ENCODE data around the gene GMEB2.
"Not testable (repeated sequence)": the region's sequence is repeated elsewhere in the genome, so short reads cannot be mapped to it uniquely, and the experiment has no call there.

Gene GMEB2

DNA sequence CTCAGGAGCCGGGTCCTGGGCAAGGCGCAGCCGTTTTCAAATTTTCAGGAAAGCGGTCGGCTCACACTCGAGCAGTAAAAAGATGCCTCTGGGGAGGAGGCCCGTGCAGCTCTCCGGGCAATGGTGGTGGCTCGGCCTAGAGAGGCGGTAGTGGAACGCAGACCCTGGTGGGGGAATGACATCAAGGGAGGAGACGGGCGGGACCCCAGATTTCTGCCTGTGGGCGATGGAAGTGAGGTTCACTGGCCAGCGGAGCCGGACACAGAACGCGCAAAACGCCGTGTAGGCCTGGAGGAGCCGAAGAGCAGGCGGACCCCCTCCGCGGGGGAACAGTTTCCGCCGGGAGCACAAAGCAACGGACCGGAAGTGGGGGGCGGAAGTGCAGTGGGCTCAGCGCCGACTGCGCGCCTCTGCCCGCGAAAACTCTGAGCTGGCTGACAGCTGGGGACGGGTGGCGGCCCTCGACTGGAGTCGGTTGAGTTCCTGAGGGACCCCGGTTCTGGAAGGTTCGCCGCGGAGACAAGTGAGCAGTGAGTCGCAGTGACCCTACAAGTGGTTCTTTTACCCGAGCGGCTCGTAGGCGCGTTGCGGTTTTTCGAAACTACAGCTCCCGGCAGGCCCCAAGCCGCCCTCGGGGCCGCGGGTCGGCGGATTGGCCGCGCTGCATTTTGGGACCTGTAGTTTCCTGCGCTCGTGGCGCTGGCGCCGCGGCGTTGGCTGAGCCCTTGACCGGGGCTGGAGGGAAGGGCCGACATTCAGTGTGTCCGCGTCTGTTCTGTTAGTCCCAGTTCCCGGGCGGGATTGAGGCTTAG, 31.2 kb upstream of the GMEB2 start, which contains the start of gene RTEL1:
Gene RTEL1, plus strand, starts transcription at position 376 of the 812 bp plus-strand sequence. CDS start 1,091 bp downstream, outside the sequence.
- DNase-seq (ENCODE audit: low read depth, low spot score), result peak; percentile 77

- DNase-seq (ENCODE audit: low read depth, low spot score), result no peak
Measured at GRCh38 chr20:63657260-63657936, 30.5 kb upstream of the GMEB2 start.

DNA sequence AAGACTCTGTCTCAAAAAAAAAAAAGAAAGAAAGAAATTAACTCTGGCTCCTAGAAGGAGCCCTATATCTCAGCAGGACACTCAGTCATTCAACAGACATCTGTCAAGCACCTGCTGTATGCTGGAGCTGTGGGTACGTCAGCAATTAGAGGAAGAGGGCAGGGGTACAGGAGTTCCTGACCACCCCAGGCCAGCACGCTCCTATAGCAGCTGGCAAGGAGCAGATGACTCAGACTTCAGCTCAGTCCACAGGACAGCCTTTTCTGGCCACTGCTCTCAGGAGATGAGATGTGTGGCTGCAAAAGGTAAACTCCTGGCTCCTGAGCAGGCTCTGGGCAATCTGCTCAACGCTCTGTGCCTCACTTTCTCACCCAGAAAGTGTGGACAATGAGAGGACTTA, 29.6 kb upstream of the GMEB2 start:
- DNase-seq (ENCODE audit: low read depth, low spot score), result no peak

DNA sequence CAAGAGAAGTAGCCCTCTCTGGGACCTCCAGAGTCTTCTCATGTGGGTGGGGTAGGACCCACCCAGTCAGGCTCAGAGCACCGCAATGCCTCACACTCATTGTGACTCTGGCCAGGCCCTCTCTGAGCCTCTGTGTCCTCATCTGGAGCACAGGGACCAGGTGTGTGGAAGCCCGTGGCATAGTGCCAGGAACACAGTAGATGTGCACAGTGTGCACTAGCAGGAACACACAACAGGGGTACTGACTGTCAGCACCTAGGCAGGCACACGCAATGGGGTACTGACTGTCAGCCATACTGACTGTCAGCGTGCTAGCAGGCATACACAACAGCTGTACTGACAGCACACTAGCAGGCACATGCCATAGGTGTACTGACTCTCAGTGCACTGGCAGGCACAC, 28.3 kb upstream of the GMEB2 start:
- DNase-seq (ENCODE audit: low read depth, low spot score), result no peak

DNA sequence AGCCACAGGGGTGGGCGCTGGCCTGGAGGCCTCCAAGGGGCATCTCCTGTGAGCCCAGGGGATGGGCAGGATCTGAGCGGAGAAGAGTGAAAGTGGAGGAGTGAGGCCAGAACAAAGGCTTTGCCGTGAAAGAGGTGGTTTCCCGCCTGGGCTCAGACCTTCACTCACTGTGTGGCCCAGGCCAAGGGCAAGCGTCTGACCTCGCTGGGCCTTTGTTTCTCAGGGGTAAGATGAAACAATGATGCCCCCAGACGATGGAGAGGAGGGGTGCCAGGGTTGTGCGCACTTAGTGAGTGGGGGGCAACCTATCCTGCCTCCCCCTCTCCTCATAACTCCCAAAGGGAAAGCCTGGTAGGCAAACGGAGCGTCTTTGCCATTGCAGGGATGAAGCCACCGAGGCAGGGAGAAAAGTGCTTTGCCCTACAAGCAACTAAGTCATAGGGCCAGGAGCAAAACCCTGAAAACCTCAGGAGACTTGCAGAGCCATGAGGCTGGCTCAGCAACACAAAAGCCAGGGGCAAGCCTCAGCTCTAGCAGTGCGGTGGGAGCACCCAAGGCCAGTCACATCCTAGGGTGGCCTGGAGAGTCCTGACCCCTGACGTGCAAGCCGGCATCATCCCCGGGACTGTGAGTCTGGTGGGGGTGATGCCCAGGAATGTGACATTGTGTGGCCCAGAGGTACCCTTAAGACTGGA, 27.2 kb upstream of the GMEB2 start:
- no peak for DNase-seq (ENCODE audit: low read depth, low spot score)

DNA sequence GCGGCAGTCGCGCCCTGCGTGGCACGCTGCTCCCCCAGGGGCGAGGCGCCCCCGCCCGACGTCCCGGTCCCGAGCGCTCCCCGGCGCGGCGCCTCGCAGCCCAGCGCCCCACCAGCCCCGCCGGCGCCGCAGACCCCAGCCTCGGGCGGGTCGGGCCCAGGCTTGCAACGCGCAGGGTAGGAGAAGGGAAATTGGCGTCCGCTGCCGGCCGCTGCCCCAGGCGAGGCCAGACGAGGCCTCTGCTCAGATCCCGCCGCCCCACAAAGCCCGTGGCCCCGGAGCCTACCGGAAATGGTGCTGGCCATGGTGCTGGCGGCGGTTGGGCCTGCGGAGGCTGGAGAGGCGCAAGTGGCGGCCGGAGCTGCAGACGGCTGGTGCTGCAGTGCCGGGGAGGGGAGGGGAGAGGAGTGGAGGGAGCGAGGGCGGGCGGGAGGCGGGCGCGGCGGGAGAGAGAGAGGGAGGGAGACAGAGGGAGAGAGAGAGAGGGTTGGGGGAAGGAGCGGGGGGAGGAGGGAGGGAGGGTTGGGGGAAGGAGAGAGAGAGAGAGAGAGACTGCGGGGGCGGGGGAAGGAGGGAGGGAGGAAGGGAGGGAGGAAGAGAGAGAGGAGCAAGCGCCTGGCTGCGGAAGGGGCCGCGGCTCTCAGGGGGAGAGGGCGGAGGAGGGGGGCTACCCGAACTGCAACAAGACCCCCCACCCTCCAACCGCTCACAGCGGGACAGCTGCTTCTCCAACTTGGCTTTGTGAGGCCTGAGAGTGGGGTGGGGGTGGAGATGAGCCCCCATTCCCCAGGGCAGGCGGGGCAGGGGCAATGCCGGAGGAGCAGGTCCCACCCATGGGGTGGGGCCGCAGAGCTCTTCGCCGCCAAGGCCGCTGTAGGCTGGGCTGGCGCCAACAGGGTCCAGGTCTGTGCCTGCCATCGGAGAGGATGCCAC, 26.4 kb upstream of the GMEB2 start, which contains the start of gene STMN3:
Gene STMN3, minus strand, starts transcription at position 384 of the 933 bp plus-strand sequence. Its CDS starts 79 bp downstream, at position 305.
- peak; percentile 62 for DNase-seq (ENCODE audit: low read depth, low spot score)

- DNase-seq (ENCODE audit: low read depth, low spot score), result no peak
Measured at GRCh38 chr20:63652192-63652980, 25.5 kb upstream of the GMEB2 start.

DNA sequence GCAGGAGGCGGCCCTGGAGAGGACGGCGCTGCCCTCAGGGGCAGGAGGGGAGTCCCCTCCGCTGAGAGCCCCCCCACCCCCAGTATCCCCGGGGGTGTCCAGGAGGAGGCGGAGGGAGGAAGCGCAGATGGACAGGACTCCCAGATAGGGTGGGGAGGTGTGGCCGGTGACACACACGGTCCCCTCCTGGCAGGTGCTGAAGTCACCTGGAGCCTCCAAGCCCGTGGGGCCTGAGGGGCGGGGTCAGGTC, 25.0 kb upstream of the GMEB2 start:
- DNase-seq (ENCODE audit: low read depth, low spot score), result no peak

DNA sequence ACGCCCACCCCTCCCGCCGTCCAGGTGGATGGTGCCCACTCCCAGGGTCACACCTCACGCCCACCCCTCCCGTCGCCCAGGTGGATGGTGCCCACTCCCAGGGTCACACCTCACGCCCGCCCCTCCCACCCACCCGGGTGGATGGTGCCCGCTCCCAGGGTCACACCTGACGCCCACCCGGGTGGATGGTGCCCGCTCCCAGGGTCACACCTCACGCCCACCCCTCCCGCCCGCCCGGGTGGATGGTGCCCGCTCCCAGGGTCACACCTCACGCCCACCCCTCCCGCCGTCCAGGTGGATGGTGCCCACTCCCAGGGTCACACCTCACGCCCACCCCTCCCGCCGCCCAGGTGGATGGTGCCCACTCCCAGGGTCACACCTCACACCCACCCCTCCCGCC, 23.6 kb upstream of the GMEB2 start:
- DNase-seq (ENCODE audit: low read depth, low spot score), result not testable (repeated sequence)

- no peak for DNase-seq (ENCODE audit: low read depth, low spot score)
Measured at GRCh38 chr20:63648895-63649589, 22.1 kb upstream of the GMEB2 start.

- no peak for DNase-seq (ENCODE audit: low read depth, low spot score)
Measured at GRCh38 chr20:63648190-63648589, 21.3 kb upstream of the GMEB2 start.

DNA sequence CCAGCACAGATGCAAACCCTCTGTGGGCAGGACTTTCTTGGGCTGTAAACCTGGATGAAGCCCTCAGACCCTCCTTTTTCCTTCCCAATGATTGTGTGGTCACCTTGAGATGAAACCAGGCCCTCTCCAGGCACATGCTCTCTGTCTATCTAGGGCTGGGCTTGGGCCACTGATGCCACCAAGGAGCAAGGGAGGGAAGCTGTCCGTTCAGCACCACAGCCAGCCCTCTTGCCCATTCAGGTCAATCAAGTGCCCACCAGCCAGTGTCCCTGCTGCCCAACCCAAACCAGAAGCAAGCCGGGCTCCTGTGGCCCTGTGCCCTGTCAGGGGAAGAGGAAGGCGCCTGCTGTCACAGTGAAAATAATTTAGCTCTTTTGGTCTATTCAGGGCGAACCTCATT, 18.3 kb upstream of the GMEB2 start:
- DNase-seq (ENCODE audit: low read depth, low spot score), result no peak

DNA sequence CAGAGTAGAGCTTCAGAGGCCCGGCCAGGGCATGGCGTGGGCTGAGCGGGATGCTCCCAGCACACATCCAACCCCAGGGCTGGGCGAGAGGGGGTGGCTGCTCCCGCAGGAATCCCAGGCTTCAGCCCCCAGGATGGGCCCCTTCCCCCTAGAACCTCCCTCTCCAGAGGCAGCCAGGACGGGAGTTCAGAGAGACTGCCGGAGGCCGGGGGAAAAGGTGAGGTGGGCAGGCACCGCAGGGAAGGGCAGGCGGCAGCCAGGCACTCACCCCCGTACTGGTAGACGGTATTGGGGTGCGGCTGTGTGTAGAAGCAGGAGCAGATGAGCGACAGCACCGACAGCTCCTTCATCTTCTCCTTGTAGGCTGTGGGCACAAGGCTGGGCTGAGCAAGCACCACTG, 17.0 kb upstream of the GMEB2 start:
- DNase-seq (ENCODE audit: low read depth, low spot score), result no peak

GRCh38 chr20:63643499-63643898, 16.6 kb upstream of the GMEB2 start:
- DNase-seq (ENCODE audit: low read depth, low spot score), result no peak

- no peak for DNase-seq (ENCODE audit: low read depth, low spot score)
Measured at GRCh38 chr20:63642527-63643247, 15.8 kb upstream of the GMEB2 start.

DNA sequence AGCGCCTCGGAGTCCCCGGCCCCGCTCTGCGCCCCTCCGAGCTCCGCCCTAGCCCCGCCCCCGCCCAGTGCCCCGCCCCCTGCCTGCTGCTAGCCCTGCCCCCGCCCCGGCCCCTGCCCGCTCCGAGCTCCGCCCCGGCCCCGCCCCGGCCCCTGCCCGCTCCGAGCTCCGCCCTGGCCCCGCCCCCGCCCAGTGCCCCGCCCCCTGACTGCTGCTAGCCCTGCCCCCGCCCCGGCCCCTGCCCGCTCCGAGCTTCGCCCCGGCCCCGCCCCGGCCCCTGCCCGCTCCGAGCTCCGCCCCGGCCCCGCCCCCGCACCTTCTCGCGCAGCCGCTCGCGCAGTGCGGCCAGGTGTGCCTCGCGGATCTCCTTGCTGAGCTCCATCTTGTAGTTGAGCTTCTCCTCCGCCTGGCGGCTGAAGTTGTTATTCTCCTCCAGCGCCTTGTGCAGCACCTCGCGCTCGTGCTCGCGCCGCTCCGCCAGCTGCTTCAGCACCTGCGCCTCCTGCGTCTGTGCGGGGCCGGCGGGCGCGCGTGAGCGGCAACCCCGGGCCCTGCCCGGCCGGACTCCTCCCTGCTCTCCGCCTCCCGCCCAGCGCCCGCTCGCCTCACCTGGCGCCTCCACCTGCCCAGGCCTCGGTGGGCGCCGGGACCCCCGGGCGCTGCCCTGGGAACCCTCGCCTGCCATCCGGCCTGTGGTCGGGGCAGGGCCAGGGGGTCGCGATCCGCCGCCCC, 15.1 kb upstream of the GMEB2 start:
- DNase-seq (ENCODE audit: low read depth, low spot score), result peak; percentile 32

DNA sequence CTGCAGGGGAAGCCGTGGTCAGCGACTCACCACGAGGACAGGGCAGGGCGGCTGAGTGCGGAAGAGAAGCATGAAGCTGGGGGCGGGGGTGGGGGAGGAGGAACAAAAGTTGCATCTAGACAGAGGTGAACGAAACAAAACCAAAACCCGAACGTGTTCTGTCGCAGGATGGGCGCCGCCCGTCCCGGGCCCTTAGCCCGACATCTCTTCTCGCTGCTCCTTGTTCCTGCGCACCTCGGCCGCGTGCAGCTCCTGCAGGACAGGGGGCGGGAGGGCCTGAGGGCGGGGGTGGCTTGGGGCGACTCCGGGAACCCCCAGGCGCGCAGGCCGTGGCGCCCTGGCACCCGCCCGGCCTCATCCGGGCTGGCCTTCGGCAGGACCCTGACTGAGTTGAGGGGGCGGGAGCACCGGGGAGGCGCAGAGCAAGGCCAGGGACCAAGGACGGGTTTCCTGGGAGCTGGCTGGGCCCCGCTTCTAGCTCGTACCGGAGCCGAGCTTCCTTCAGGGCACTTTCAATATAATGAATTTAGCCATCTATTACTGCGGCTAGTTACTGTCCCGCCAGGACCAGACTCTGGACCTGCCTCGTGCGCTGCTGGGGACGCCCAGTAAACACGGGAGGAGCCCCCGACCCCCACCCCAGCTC, 14.4 kb upstream of the GMEB2 start:
- no peak for DNase-seq (ENCODE audit: low read depth, low spot score)

GRCh38 chr20:63640686-63641085, 13.8 kb upstream of the GMEB2 start:
- DNase-seq (ENCODE audit: low read depth, low spot score), result not testable (repeated sequence)

All from smooth muscle cell of the brain vasculature (primary cell).